Measurements from ENCODE around the gene ZNF571. TPM values are rescaled to one million over a fixed set of nuclear protein-coding genes. Genes with fewer than 3 reads are reported as not detected.

The ZNF571 gene
- 4.7 and 5.3 TPM in 2 replicates for total RNA-seq (2014; rRNA removed; shearing (Covaris generic))

- Histone ChIP-seq H3K4me1 (no peaks in the 10 kb centered on the region), H3K36me3 (no peaks in the 10 kb centered on the region), H3K27ac (no peak within 1 kb of the TSS), H3K9me3 (replicated peaks) (peaks cover 6% of the 10 kb centered on the region), H3K27me3 (no peaks in the 10 kb centered on the region), H3K4me3 (peak within 1 kb of the TSS; percentile 88)
- peak; percentile 91 to 93 for DNase-seq
Measured at GRCh38 chr19:37594304-37594981, at the start of gene ZNF571, which contains the start of gene ZNF540. Gene ZNF571, minus strand, starts transcription at chr19:37594792. Its CDS starts 8,116 bp downstream, at chr19:37586676. Gene ZNF540, plus strand, starts transcription at chr19:37594876. Its CDS starts 3,572 bp downstream, at chr19:37598448.

- no peak overlapping the region for H3K27ac ChIP-seq
- peaks cover 60% of the 10 kb centered on the region for H3K36me3 ChIP-seq
- DNase-seq = no peak
- peaks cover 56% of the 10 kb centered on the region for H3K9me3 ChIP-seq (replicated peaks)
- H3K27me3 ChIP-seq = no peaks in the 10 kb centered on the region
- no peaks in the 10 kb centered on the region for H3K4me1 ChIP-seq
- H3K4me3 ChIP-seq = no peak overlapping the region
Measured at GRCh38 chr19:37635076-37636056, 40.8 kb upstream of the ZNF571 start.

- Histone ChIP-seq H3K4me1 (no peaks in the 10 kb centered on the region), H3K9me3 (replicated peaks) (peaks cover 6% of the 10 kb centered on the region), H3K27me3 (no peaks in the 10 kb centered on the region), H3K4me3 (peak overlapping the region; percentile 88), H3K27ac (no peak overlapping the region), H3K36me3 (no peaks in the 10 kb centered on the region)
- DNase-seq = no peak
Measured at GRCh38 chr19:37594982-37595382, 390 bp upstream of the ZNF571 start.

- H3K36me3 ChIP-seq = no peaks in the 10 kb centered on the region
- H3K4me3 ChIP-seq = peak overlapping the region; percentile 88
- peak in 1 of 2 experiments; percentile 64 for DNase-seq
- no peaks in the 10 kb centered on the region for H3K4me1 ChIP-seq
- H3K9me3 ChIP-seq (replicated peaks) = peaks cover 6% of the 10 kb centered on the region
- no peak overlapping the region for H3K27ac ChIP-seq
- no peaks in the 10 kb centered on the region for H3K27me3 ChIP-seq
Measured at GRCh38 chr19:37593996-37594303, 642 bp downstream of the ZNF571 start.

GRCh38 chr19:37583340-37583739 is 11.3 kb downstream of the ZNF571 start:
- Histone ChIP-seq H3K9me3 (replicated peaks) (peaks cover 30% of the 10 kb centered on the region), H3K36me3 (peaks cover 27% of the 10 kb centered on the region)

GRCh38 chr19:37572203-37572602 is 22.4 kb downstream of the ZNF571 start:
- Histone ChIP-seq H3K4me3 (no peak overlapping the region), H3K27me3 (no peaks in the 10 kb centered on the region), H3K9me3 (replicated peaks) (peaks cover 14% of the 10 kb centered on the region), H3K27ac (no peak overlapping the region), H3K4me1 (no peaks in the 10 kb centered on the region), H3K36me3 (peaks cover 1% of the 10 kb centered on the region; the same call in 1 of the 2 replicates)
- DNase-seq = no peak

More at GRCh38 chr19:37583340-37583739, 11.3 kb downstream of the ZNF571 start:
- Histone ChIP-seq H3K27me3 (no peaks in the 10 kb centered on the region), H3K27ac (no peak overlapping the region), H3K4me3 (no peak overlapping the region), H3K4me1 (no peaks in the 10 kb centered on the region)
- no peak for DNase-seq

- Histone ChIP-seq H3K36me3 (0 out of 2 replicates have a peak, but pooled peaks cover 3% of the 10 kb centered on the region), H3K4me3 (no peak overlapping the region), H3K9me3 (replicated peaks) (peaks cover 60% of the 10 kb centered on the region), H3K27ac (no peak overlapping the region), H3K4me1 (no peaks in the 10 kb centered on the region), H3K27me3 (no peaks in the 10 kb centered on the region)
- no peak for DNase-seq
Measured at GRCh38 chr19:37565370-37565669, 29.3 kb downstream of the ZNF571 start.

GRCh38 chr19:37564624-37565369 is 29.8 kb downstream of the ZNF571 start:
- Histone ChIP-seq H3K27ac (no peak overlapping the region), H3K36me3 (0 out of 2 replicates have a peak, but pooled peaks cover 3% of the 10 kb centered on the region), H3K4me1 (no peaks in the 10 kb centered on the region), H3K4me3 (no peak overlapping the region), H3K9me3 (replicated peaks) (peaks cover 58% of the 10 kb centered on the region), H3K27me3 (no peaks in the 10 kb centered on the region)
- DNase-seq = peak in 1 of 2 experiments; percentile 3

GRCh38 chr19:37563518-37563917 is 31.1 kb downstream of the ZNF571 start:
- Histone ChIP-seq H3K27me3 (no peaks in the 10 kb centered on the region), H3K36me3 (0 out of 2 replicates have a peak, but pooled peaks cover 3% of the 10 kb centered on the region), H3K27ac (no peak overlapping the region), H3K4me1 (no peaks in the 10 kb centered on the region), H3K4me3 (no peak overlapping the region), H3K9me3 (replicated peaks) (peaks cover 68% of the 10 kb centered on the region)
- DNase-seq = no peak

- Histone ChIP-seq H3K4me3 (peak overlapping the region; percentile 50), H3K4me1 (no peaks in the 10 kb centered on the region), H3K27ac (no peak overlapping the region), H3K27me3 (no peaks in the 10 kb centered on the region), H3K36me3 (no peaks in the 10 kb centered on the region), H3K9me3 (replicated peaks) (peaks cover 8% of the 10 kb centered on the region)
- peak; percentile 19 to 46 for DNase-seq
Measured at GRCh38 chr19:37551129-37551993, 43.2 kb downstream of the ZNF571 start.

GRCh38 chr19:37537391-37537947 is 57.1 kb downstream of the ZNF571 start:
- no peaks in the 10 kb centered on the region for H3K4me1 ChIP-seq
- H3K36me3 ChIP-seq = peaks cover 16% of the 10 kb centered on the region
- no peak overlapping the region for H3K27ac ChIP-seq
- no peaks in the 10 kb centered on the region for H3K27me3 ChIP-seq
- no peak overlapping the region for H3K4me3 ChIP-seq
- peaks cover 18% of the 10 kb centered on the region for H3K9me3 ChIP-seq (replicated peaks)
- DNase-seq = no peak

GRCh38 chr19:37519890-37520289 is 74.7 kb downstream of the ZNF571 start:
- Histone ChIP-seq H3K9me3 (replicated peaks) (peaks cover 6% of the 10 kb centered on the region; the same call in 1 of the 2 replicates), H3K27me3 (no peaks in the 10 kb centered on the region), H3K4me1 (no peaks in the 10 kb centered on the region), H3K36me3 (peaks cover 6% of the 10 kb centered on the region), H3K27ac (no peak overlapping the region), H3K4me3 (no peak overlapping the region)
- DNase-seq = peak in 1 of 2 experiments; percentile 17

All from SJCRH30 (cell line).